Renal cortex interstitium (tissue), 11 donors: ENCODE data around the gene ZNF687. TPM values are rescaled to one million over a fixed set of nuclear protein-coding genes. Genes with fewer than 3 reads are reported as not detected.

Experiments
- DNase-seq, 11 donors: peaks; one replicate each; pipeline ENCODE4 v3.0.0-alpha.2; 2013; ENCODE audit warnings: low read depth in 9 of 11, low spot score in 4 of 11; ENCODE audit errors: extremely low read depth in 1 of 11
- polyA plus RNA-seq, 3 donors: library from polyadenylated mRNA; unstranded; fragments of 120-200 nt; gene quantifications; one replicate each; pipeline ENCODE4 v1.2.1, GENCODE V29; 2013; ENCODE audit not compliant: insufficient read length in 3 of 3

Gene ZNF687
- polyA plus RNA-seq, 3 donors = 20.4 to 27.1 (median 25.2) TPM

- DNase-seq = no peak
Observed at GRCh38 chr1:151294742-151295462, 12.8 kb downstream of the ZNF687 start.

GRCh38 chr1:151309811-151310323 is 27.8 kb downstream of the ZNF687 start:
- DNase-seq = no peak

GRCh38 chr1:151311011-151311410 is 28.9 kb downstream of the ZNF687 start:
- no peak for DNase-seq

GRCh38 chr1:151311589-151312331 is 29.7 kb downstream of the ZNF687 start:
- no peak for DNase-seq

DNA sequence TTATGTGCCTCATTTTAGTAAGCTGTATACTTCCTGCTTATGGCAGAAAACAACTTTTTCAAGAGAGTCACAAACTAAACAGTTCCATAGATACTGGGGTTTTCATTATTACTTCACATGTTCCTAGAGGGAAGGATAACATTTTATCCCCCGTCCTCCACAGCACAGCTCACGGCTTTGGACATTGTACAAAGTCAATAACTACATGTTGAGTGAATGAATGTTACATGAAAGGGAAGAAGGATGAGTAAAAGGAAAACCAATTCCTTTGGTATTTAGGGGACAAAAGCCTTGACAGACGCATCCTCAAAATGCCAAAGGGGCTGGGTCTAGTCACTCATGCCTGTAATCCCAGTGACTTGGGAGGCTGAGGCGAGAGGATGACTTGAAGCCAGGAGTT is 30.3 kb downstream of the ZNF687 start:
- no peak for DNase-seq

DNA sequence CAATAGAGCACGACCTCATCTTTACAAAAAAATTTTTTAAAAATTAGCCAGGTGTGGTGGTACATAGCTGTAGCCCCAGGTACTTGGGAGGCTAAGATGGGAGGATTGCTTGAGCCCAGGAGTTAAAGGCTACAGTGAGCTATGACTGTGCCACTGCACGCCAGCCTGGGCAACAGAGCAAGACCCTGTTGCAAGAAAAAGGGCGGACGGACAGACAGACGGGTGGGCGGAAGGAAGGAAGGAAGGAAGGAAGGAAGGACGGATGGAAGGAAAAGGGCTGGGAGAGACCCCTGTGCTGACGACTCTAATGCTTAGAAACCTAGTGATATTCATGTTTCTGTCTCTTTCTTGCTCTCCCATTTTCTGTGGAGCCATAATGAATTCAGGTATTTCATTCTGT is 30.7 kb downstream of the ZNF687 start:
- no peak for DNase-seq

DNA sequence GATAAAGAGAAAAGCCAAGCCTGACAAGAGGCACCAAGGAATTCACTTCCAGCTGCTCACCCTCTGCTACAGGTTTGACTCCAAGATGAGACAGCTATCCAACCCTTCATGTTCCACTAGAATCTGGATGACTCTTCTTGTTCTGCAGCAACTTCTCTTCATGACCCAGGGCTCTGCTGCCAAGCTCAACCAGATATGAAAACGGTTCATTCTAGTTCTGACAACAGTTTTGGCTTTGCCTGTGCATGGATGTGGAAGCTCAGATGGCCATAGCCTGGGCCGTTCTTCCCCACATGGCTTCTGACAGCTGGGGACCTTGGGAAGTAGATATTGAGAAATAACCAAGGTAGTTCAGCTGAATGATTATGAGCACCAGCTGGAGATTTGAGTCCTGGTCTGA is 31.4 kb downstream of the ZNF687 start:
- no peak for DNase-seq

DNA sequence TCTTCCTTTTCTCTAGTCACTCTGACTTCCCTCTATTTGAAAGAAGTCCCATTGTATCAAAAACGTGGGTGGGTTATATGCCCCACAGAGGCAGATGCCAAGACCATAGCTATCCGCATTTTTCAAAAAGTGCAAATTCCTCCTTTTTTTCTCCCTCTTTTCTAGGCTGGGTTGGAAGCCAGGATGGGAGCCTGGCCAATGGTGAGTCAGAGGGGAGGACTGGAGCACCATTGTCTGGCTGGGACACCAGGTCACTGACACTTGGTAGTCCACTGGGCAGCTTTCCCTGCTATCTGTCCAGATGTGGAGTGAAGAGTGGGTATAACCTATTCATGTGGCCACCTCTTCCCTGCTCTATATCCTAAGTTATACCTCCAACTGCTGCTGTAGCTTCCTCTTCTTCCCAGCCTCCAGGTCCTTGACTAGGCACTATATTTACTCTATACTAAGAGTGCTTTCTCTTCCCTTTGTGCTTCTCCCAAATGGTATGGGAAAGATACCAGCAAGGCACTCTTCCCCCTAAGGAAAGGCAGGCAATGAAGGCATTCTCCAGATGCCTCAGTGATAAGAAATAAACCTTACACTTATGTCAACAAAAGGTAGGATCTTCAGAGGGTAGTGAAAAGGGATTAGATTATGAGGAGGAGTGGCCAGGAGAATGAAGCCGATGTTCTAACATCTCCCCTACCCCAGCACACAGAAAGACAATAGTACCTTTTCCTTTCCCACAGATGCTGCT is 32.2 kb downstream of the ZNF687 start:
- DNase-seq = no peak

DNA sequence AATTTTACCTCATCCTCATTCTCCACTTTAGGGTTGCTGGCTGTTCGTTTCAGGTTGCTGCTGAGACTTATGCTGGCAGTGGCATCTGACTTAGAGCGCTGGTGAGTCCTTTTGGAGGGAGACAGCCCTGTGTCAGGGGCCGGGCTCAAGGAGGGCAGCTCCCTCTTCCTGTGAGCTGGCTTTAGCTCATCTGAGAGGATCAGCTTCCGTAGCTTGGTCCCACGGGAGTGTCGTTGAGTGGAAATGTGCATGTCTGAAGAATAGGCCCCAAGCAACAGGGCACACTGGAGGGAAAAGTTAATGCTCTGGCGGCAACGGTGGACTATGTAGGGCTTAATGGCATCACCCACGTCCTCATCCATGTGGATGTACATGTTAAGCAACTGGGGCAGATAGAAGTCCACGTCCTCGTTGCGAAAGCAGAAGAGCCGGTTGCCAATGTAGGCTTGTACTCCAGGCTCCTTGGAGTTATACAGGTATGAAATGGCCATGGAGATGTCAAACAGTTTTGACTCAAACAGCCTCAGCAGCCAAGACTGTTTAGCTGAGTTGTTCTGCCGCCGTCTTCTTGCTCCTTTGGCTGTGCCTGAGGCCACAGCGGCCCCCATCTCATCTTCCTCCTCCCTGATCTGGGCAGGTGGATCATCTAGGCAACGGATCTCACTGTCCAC is 33.6 kb downstream of the ZNF687 start:
- DNase-seq = no peak

DNA sequence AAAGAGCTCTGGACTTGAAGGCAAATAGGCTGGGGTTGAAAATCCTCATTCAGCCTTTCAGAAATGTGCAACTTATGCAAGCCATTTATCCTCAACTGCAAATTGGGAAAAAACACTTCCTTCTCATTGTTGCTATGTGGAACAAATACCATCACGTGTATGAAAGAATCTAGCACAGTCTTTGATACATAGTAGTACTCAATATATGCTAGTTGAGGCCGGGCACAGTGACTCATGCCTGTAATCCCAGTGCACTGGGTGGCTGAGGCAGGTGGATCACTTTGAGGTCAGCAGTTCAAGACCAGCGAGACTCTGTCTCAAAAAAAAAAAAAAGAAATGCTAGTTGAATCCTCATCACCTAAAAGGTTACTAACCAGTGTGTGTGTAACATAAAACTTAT is 36.9 kb downstream of the ZNF687 start:
- no peak for DNase-seq

GRCh38 chr1:151324390-151324930 is 42.4 kb downstream of the ZNF687 start:
- no peak for DNase-seq

GRCh38 chr1:151325231-151325630 is 43.1 kb downstream of the ZNF687 start:
- DNase-seq = no peak

DNA sequence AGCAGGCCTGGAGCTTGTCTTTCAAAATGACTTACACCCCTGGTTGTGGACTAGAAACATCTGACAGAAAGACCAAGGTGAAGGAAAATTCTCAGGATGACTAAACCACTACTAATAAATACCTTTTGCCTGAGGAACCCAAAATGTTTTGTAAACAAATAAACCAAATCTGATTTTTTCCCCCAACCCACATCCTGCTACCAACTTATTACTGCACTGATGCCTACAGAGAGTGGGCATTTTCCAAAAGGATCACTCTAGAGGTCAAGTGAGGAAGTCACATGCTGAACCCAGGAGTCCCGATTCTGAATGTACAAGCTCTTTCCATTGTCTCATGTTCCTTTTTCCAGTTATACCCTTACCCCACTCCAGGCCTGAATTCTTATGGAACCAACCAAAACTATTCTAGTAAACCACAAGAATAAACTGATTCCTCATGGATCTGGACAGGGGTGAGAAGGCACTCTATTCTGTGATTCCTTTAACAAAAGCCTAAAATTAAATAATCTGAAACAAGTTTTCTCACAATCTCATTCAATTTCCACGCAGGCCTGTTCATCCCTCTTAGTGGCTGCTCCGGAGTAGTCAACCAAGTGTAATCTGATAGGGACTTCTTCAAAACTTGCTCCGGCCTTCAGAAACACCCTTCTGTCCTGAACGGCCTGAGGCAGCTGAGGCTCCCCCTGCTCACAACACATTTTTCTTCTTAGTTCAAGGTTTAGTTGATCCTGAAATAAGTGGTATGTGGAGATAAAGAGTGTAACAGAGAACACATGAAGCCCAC is 43.7 kb downstream of the ZNF687 start:
- DNase-seq = no peak

GRCh38 chr1:151326619-151327222 is 44.6 kb downstream of the ZNF687 start:
- peak in 1 of 11 donors; percentile 26 for DNase-seq

- DNase-seq = peak; percentile 94 to 99 (median 97)
Observed at GRCh38 chr1:151327223-151327902, 45.3 kb downstream of the ZNF687 start, which contains the start of gene PI4KB. Gene PI4KB, minus strand, starts transcription at chr1:151327416. Its CDS starts 10,935 bp downstream, at chr1:151316481.

- no peak for DNase-seq
Observed at GRCh38 chr1:151327903-151328674, 46.0 kb downstream of the ZNF687 start.
